Measurements from ENCODE around the gene SNED1.
A peak's percentile ranks its signal among the peaks of the same experiment; 100 is the strongest.

SNED1 gene

DNA sequence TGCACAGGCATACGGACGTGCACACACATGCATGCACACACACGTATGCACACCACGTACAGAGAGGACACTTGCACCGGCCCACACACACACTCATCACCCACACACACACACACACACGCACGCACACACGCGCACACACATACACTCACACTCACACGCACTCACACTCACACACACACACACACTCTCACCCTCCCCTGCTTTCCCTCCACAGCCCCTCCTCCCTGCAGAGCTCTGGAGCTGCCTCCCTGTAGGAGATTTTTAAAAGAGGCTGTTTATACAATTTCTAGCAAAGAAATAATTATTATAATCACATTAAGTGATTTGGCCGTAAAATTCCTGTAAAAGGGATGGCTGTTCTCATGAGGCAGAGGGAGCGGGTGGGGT is 36.5 kb upstream of the SNED1 start:
- H2AFZ ChIP-seq = peak overlapping the region; percentile 91
- H3K4me3 ChIP-seq (ENCODE audit: low read depth, low read length) = no peak overlapping the region
- H3K36me3 ChIP-seq (ENCODE audit: control insufficient read depth, insufficient read depth, low read length) = no peaks in the 10 kb centered on the region
- H3K4me2 ChIP-seq (ENCODE audit: low read length) = peak overlapping the region; percentile 15
- TF ChIP-seq, protein P1, sequence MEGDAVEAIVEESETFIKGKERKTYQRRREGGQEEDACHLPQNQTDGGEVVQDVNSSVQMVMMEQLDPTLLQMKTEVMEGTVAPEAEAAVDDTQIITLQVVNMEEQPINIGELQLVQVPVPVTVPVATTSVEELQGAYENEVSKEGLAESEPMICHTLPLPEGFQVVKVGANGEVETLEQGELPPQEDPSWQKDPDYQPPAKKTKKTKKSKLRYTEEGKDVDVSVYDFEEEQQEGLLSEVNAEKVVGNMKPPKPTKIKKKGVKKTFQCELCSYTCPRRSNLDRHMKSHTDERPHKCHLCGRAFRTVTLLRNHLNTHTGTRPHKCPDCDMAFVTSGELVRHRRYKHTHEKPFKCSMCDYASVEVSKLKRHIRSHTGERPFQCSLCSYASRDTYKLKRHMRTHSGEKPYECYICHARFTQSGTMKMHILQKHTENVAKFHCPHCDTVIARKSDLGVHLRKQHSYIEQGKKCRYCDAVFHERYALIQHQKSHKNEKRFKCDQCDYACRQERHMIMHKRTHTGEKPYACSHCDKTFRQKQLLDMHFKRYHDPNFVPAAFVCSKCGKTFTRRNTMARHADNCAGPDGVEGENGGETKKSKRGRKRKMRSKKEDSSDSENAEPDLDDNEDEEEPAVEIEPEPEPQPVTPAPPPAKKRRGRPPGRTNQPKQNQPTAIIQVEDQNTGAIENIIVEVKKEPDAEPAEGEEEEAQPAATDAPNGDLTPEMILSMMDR (IDR thresholded peaks at IDR 0.05) = no peak
- H3K9ac ChIP-seq = no peak overlapping the region
- no peaks in the 10 kb centered on the region for H3K79me2 ChIP-seq
- H3K9me3 ChIP-seq (ENCODE audit: control insufficient read depth, low read length) = no peaks in the 10 kb centered on the region
- no peaks in the 10 kb centered on the region for H3K27me3 ChIP-seq (ENCODE audit: control insufficient read depth, insufficient read depth, low read length)
- peaks cover 32% of the 10 kb centered on the region for H3K4me1 ChIP-seq
- peak overlapping the region; percentile 93 for H3K27ac ChIP-seq

DNA sequence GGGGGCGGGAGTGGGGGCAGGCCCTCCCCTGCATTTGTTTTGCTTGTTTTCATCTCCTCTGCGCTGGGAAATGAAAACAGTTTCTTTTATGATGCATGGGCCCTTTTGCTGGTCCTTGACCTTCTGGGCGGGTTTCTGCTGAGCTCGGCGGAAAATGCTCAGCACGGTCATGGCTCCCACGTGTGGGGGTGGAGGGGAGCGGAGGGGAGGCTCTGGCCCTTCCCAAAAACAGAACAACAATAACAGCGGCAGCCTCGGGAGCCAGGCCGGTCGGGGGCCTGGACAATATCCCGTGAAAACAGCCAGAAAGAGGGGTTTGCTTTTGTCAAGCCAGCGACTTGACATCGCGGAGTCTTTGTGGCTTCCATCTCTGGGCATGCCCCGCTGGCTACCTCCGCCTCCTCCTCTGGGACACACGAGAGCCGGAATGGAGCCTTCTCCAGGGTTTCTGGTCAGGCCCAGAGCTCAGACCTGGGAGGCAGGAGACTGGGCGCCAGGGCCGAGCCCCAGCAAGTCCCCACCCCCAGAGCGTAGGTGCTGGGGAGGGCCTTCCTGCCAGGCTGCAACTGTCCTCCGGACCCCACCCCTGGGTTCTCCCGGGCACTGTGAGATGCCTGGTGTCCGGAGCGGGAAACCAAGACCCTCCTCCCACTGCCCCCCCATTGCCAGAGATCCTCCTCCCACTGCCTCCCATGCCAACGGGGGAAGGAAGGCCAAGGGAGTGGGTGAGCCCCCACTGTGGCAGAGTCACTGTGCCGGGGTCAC is 35.9 kb upstream of the SNED1 start:
- peak overlapping the region; percentile 91 for H2AFZ ChIP-seq
- no peak overlapping the region for H3K9ac ChIP-seq
- peaks cover 32% of the 10 kb centered on the region for H3K4me1 ChIP-seq
- H3K4me3 ChIP-seq (ENCODE audit: low read depth, low read length) = peak overlapping the region; percentile 8
- H3K27ac ChIP-seq = peak overlapping the region; percentile 93
- no peaks in the 10 kb centered on the region for H3K27me3 ChIP-seq (ENCODE audit: control insufficient read depth, insufficient read depth, low read length)
- H3K79me2 ChIP-seq = no peaks in the 10 kb centered on the region
- peak overlapping the region; percentile 15 for H3K4me2 ChIP-seq (ENCODE audit: low read length)
- H3K9me3 ChIP-seq (ENCODE audit: control insufficient read depth, low read length) = no peaks in the 10 kb centered on the region
- H3K36me3 ChIP-seq (ENCODE audit: control insufficient read depth, insufficient read depth, low read length) = no peaks in the 10 kb centered on the region
- TF ChIP-seq, protein P1 (IDR thresholded peaks at IDR 0.05) = no peak

- no peak overlapping the region for H3K4me3 ChIP-seq (ENCODE audit: low read depth, low read length)
- TF ChIP-seq, protein P1 (IDR thresholded peaks at IDR 0.05) = no peak
- H3K36me3 ChIP-seq (ENCODE audit: control insufficient read depth, insufficient read depth, low read length) = no peaks in the 10 kb centered on the region
- H3K9ac ChIP-seq = no peak overlapping the region
- H3K79me2 ChIP-seq = no peaks in the 10 kb centered on the region
- peaks cover 32% of the 10 kb centered on the region for H3K4me1 ChIP-seq
- H3K27me3 ChIP-seq (ENCODE audit: control insufficient read depth, insufficient read depth, low read length) = no peaks in the 10 kb centered on the region
- peak overlapping the region; percentile 93 for H3K27ac ChIP-seq
- peak overlapping the region; percentile 15 for H3K4me2 ChIP-seq (ENCODE audit: low read length)
- H2AFZ ChIP-seq = peak overlapping the region; percentile 91
- no peaks in the 10 kb centered on the region for H3K9me3 ChIP-seq (ENCODE audit: control insufficient read depth, low read length)
These were observed 35.2 kb upstream of the SNED1 start for GRCh38 chr2:240963065-240963867.

- no peaks in the 10 kb centered on the region for H3K79me2 ChIP-seq
- H2AFZ ChIP-seq = no peak overlapping the region
- H3K4me2 ChIP-seq (ENCODE audit: low read length) = no peak overlapping the region
- no peaks in the 10 kb centered on the region for H3K36me3 ChIP-seq (ENCODE audit: control insufficient read depth, insufficient read depth, low read length)
- H3K9me3 ChIP-seq (ENCODE audit: control insufficient read depth, low read length) = no peaks in the 10 kb centered on the region
- H3K27ac ChIP-seq = no peak overlapping the region
- H3K27me3 ChIP-seq (ENCODE audit: control insufficient read depth, insufficient read depth, low read length) = no peaks in the 10 kb centered on the region
- no peak overlapping the region for H3K4me3 ChIP-seq (ENCODE audit: low read depth, low read length)
- H3K9ac ChIP-seq = no peak overlapping the region
- H3K4me1 ChIP-seq = peaks cover 32% of the 10 kb centered on the region
- TF ChIP-seq, protein P1 (IDR thresholded peaks at IDR 0.05) = no peak
These were observed 34.3 kb upstream of the SNED1 start for GRCh38 chr2:240963868-240964703.
